Activated T-cell treated with anti-CD3 and anti-CD28 coated beads, Interleukin-2, amount 50 U/mL, for 24 hours (primary cell): ENCODE results near the gene RRP8.

Experiments
- DNase-seq: peaks from one replicate; pipeline ENCODE4 v3.0.0-alpha.2; 2020
- H3K27ac Mint-ChIP-seq: 2 replicates; pipeline ENCODE4 v1.8.0; 2020; ENCODE audit warnings: mild to moderate bottlenecking, mixed read lengths
- H3K27me3 Mint-ChIP-seq: 2 replicates; pipeline ENCODE4 v1.8.0; 2020; ENCODE audit warnings: mixed read lengths
- H3K36me3 Mint-ChIP-seq: 2 replicates; pipeline ENCODE4 v1.8.0; 2020; ENCODE audit warnings: low read depth, mixed read lengths
- H3K4me1 Mint-ChIP-seq: 2 replicates; pipeline ENCODE4 v1.8.0; 2020; ENCODE audit warnings: low read depth, mixed read lengths
- H3K4me3 Mint-ChIP-seq: 2 replicates; pipeline ENCODE4 v1.8.0; 2020; ENCODE audit warnings: mild to moderate bottlenecking, moderate library complexity, mixed read lengths
- H3K9me3 Mint-ChIP-seq: 2 replicates; pipeline ENCODE4 v1.8.0; 2020; ENCODE audit warnings: mixed read lengths

The RRP8 gene

GRCh38 chr11:6626971-6627761 lies 23.8 kb upstream of the RRP8 start:
- Mint-ChIP-seq H3K36me3 (no peaks in the 10 kb centered on the region), H3K27me3 (no peaks in the 10 kb centered on the region), H3K4me1 (peaks cover 16% of the 10 kb centered on the region), H3K9me3 (no peaks in the 10 kb centered on the region), H3K27ac (no peak overlapping the region), H3K4me3 (no peak overlapping the region)
- no peak for DNase-seq

DNA sequence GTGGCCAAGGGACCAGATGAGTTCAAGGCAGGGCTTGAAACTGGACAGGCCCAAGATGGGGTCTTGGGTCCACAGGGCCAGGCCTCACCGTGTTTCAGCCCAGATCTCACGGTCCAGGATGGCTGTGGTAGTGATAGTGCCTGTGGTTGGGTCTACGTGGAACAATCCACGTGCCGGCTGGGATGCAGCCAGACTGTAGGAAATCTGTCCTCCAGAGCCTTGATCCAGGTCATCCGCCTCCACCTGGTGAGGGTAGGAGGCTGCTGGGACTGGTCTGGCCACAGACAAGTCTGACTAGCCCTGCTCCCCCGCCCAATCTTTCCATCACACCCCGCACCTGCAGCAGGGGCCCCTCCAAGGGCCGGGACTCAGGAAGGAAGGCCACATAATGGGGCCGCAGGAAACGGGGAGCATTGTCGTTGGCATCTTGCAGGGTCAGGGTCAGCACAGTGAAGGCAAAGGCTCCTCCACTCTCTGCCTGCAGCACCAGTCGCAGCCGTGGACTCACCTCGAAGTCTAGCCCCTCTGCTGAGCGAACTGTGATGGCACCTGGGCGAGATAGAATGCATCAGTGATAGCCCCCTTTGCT lies 22.5 kb upstream of the RRP8 start:
- no peak overlapping the region for H3K27ac Mint-ChIP-seq
- H3K4me1 Mint-ChIP-seq: peaks cover 16% of the 10 kb centered on the region
- no peaks in the 10 kb centered on the region for H3K9me3 Mint-ChIP-seq
- H3K4me3 Mint-ChIP-seq: no peak overlapping the region
- DNase-seq: no peak
- H3K36me3 Mint-ChIP-seq: no peaks in the 10 kb centered on the region
- H3K27me3 Mint-ChIP-seq: no peaks in the 10 kb centered on the region

- Mint-ChIP-seq H3K4me1 (peaks cover 16% of the 10 kb centered on the region), H3K27me3 (no peaks in the 10 kb centered on the region), H3K9me3 (no peaks in the 10 kb centered on the region), H3K36me3 (no peaks in the 10 kb centered on the region), H3K27ac (no peak overlapping the region), H3K4me3 (no peak overlapping the region)
- DNase-seq: no peak
Measured at GRCh38 chr11:6625156-6625831, 21.9 kb upstream of the RRP8 start.

DNA sequence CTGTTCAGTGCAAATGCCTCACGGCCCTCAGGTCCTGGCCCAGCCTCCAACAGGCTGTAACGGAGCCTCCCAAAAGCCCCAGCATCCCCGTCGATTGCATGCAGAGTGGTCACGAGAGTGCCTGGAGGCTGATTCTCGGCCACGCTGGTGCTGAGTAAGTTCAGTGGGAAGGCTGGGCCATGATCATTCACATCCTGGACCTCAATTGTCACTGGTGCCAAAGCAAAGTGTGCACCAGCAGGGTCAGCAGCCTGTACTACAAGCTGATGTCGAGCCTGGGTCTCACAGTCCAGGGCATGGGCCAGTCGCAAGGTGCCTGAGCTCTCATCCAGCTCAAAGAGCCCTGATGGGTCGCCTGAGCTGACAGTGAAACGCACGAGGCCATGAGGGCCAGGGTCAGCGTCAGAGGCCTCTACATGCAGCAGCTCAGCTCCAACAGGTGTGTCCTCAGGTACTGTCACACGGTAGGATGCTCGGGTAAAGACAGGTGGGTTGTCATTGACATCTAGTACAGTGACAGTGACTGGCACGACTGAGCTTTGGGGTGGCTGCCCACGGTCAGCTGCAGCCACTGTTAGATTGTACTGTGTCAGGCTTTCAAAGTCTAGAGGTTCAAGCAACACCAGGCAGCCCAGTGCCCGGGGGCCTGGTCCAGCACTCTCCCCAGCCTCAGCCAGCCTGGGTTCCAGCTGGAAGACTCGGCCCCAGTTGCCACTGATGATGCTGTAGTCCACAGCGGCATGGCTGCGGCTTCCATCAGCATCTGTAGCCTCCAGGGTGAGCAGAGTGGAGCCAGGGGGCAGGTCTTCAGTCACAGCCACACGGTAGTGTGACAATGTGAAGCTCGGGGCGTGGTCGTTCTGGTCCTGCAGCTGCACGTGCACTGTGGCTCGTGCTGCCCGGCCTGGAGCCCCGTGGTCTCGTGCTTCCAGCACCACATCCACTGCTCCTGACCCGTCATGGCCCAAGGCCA lies 20.3 kb upstream of the RRP8 start:
- H3K9me3 Mint-ChIP-seq: no peaks in the 10 kb centered on the region
- peaks cover 16% of the 10 kb centered on the region for H3K4me1 Mint-ChIP-seq
- H3K27ac Mint-ChIP-seq: no peak overlapping the region
- H3K27me3 Mint-ChIP-seq: no peaks in the 10 kb centered on the region
- no peak overlapping the region for H3K4me3 Mint-ChIP-seq
- DNase-seq: no peak
- H3K36me3 Mint-ChIP-seq: no peaks in the 10 kb centered on the region

GRCh38 chr11:6622261-6623171 lies 19.1 kb upstream of the RRP8 start:
- no peak for DNase-seq
- Mint-ChIP-seq H3K27me3 (no peaks in the 10 kb centered on the region), H3K4me3 (no peak overlapping the region), H3K36me3 (peaks cover 2% of the 10 kb centered on the region), H3K9me3 (no peaks in the 10 kb centered on the region), H3K27ac (no peak overlapping the region), H3K4me1 (peaks cover 8% of the 10 kb centered on the region)

- no peaks in the 10 kb centered on the region for H3K27me3 Mint-ChIP-seq
- no peaks in the 10 kb centered on the region for H3K9me3 Mint-ChIP-seq
- DNase-seq: no peak
- H3K4me1 Mint-ChIP-seq: peaks cover 1% of the 10 kb centered on the region
- H3K4me3 Mint-ChIP-seq: no peak overlapping the region
- peaks cover 7% of the 10 kb centered on the region for H3K36me3 Mint-ChIP-seq
- no peak overlapping the region for H3K27ac Mint-ChIP-seq
Measured at GRCh38 chr11:6621711-6622211, 18.3 kb upstream of the RRP8 start.

GRCh38 chr11:6620636-6621035 lies 17.2 kb upstream of the RRP8 start:
- DNase-seq: no peak
- no peaks in the 10 kb centered on the region for H3K9me3 Mint-ChIP-seq
- H3K4me1 Mint-ChIP-seq: peaks cover 11% of the 10 kb centered on the region
- H3K4me3 Mint-ChIP-seq: no peak overlapping the region
- no peaks in the 10 kb centered on the region for H3K27me3 Mint-ChIP-seq
- peaks cover 18% of the 10 kb centered on the region for H3K36me3 Mint-ChIP-seq
- no peak overlapping the region for H3K27ac Mint-ChIP-seq

DNA sequence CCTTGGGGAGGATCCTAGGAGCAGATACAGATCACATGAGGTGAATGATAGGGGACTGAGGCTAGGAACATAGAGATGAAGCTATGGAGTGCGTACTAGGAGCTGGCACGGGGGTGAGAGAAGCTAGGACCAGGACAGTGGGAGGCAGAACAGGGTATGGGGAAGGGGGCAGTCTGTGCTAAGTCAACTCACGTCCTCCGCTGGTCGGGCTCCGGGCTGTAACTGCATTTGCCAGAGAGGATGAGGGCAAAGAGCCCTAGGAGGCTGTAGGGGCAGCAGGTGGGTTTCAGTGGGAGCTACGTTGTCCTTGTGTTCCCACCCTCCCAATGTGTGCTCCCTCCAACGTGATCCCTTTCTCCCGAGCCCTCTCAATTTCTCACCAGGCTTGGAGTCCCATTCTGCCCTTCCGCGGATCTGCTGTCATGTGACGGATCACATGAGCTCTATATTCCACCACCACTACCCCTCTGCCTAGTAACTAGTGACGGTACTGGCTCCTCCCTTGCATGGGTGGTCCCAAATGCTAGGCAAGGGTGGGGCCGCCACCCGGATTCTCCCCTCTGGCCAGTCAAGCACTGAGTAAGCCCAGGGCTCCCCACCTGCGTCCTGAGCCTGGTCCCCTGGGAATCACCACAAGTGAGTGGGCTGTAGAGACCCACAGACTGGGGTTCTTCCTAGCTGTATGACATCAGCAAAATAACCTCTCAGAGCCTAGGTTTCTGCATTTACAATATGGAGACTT lies 15.8 kb upstream of the RRP8 start, which contains the start of gene TPP1:
Gene TPP1, minus strand, starts transcription at position 419 of the 742 bp plus-strand sequence. Its CDS starts 22 bp downstream, at position 397.
- no peaks in the 10 kb centered on the region for H3K27me3 Mint-ChIP-seq
- H3K4me3 Mint-ChIP-seq: no peak within 1 kb of the TSS
- H3K27ac Mint-ChIP-seq: no peak within 1 kb of the TSS
- no peaks in the 10 kb centered on the region for H3K9me3 Mint-ChIP-seq
- H3K36me3 Mint-ChIP-seq: peaks cover 31% of the 10 kb centered on the region
- peaks cover 13% of the 10 kb centered on the region for H3K4me1 Mint-ChIP-seq
- peak; percentile 92 for DNase-seq

GRCh38 chr11:6618117-6619003 lies 14.9 kb upstream of the RRP8 start:
- H3K9me3 Mint-ChIP-seq: no peaks in the 10 kb centered on the region
- no peaks in the 10 kb centered on the region for H3K27me3 Mint-ChIP-seq
- no peak overlapping the region for H3K4me3 Mint-ChIP-seq
- peaks cover 13% of the 10 kb centered on the region for H3K4me1 Mint-ChIP-seq
- peak; percentile 63 for DNase-seq
- H3K36me3 Mint-ChIP-seq: peaks cover 31% of the 10 kb centered on the region
- H3K27ac Mint-ChIP-seq: no peak overlapping the region

DNA sequence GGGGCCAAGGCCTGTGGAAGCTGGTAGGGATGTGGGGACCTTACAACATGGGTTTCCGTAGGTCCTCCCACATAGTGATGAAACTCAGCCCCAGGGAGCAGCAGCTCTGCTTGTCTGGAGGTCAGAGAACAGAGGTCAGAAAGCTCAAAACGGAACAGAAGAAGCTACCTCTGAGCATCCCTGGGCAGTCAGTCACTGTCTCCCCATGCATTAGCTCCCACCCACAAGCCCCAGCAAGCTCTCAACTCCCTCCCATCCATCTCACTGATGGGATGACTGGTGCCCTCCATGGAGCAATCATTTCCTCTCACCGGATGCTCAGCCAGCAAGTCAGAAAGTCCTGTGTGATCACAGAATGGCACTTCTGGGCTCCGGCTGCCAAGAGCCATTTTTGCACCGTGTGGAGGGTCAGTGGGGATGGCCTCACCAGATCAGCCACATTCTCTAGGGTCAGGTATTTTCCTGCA lies 13.9 kb upstream of the RRP8 start:
- Mint-ChIP-seq H3K4me3 (no peak overlapping the region), H3K27ac (no peak overlapping the region), H3K27me3 (no peaks in the 10 kb centered on the region), H3K4me1 (peaks cover 13% of the 10 kb centered on the region), H3K9me3 (no peaks in the 10 kb centered on the region), H3K36me3 (peaks cover 31% of the 10 kb centered on the region)
- DNase-seq: no peak

GRCh38 chr11:6616596-6617250 lies 13.3 kb upstream of the RRP8 start:
- H3K27ac Mint-ChIP-seq: peak overlapping the region; percentile 24
- H3K36me3 Mint-ChIP-seq: peaks cover 31% of the 10 kb centered on the region
- no peak for DNase-seq
- H3K27me3 Mint-ChIP-seq: no peaks in the 10 kb centered on the region
- peaks cover 13% of the 10 kb centered on the region for H3K4me1 Mint-ChIP-seq
- H3K9me3 Mint-ChIP-seq: no peaks in the 10 kb centered on the region
- H3K4me3 Mint-ChIP-seq: no peak overlapping the region
